Chondrocyte (in vitro differentiated cells): ENCODE results near the gene ABI2. TPM values are rescaled to one million over a fixed set of nuclear protein-coding genes. Genes with fewer than 3 reads are reported as not detected.
A peak's percentile ranks its signal among the peaks of the same experiment; 100 is the strongest.

Experiments
- DNase-seq: peaks from one replicate; pipeline ENCODE4 v3.0.0; 2021; ENCODE audit warnings: mixed read lengths, low spot score
- H3K27ac Mint-ChIP-seq: one replicate; pipeline ENCODE4 v1.8.0; 2021; ENCODE audit warnings: mild to moderate bottlenecking, moderate library complexity, mixed read lengths; ENCODE audit not compliant: unreplicated experiment
- H3K27me3 Mint-ChIP-seq: 2 replicates; pipeline ENCODE4 v1.8.0; 2021; ENCODE audit warnings: low read depth, mixed read lengths
- H3K36me3 Mint-ChIP-seq: 2 replicates; pipeline ENCODE4 v1.8.0; 2021; ENCODE audit warnings: low read depth, mixed read lengths
- H3K4me1 Mint-ChIP-seq: 2 replicates; pipeline ENCODE4 v1.8.0; 2021; ENCODE audit warnings: low read depth, mild to moderate bottlenecking, mixed read lengths
- H3K4me3 Mint-ChIP-seq: one replicate; pipeline ENCODE4 v1.8.0; 2021; ENCODE audit warnings: mild to moderate bottlenecking, moderate library complexity, mixed read lengths; ENCODE audit not compliant: unreplicated experiment
- H3K9me3 Mint-ChIP-seq: 2 replicates; pipeline ENCODE4 v1.8.0; 2021; ENCODE audit warnings: low read depth, mixed read lengths
- long read RNA-seq: library from polyadenylated mRNA; stranded (forward); transcript quantifications from one replicate; pipeline ENCODE4 v2.0.0, GENCODE V29; 2021
- total RNA-seq: library from RNA; stranded (reverse); gene quantifications from 3 replicates; pipeline ENCODE4 v1.2.1, GENCODE V29; 2021
- TF ChIP-seq, protein P1 (sequence below): fragments of 200-600 bp; sonication (generic); IDR thresholded peaks from 2 replicates; pipeline ENCODE4 v1.5.0; 2021; ENCODE audit warnings: antibody characterized with exemption, mild to moderate bottlenecking, moderate library complexity

ABI2 gene
- total RNA-seq, result 48.1 to 49.0 TPM (median 48.8 TPM) in 3 replicates
- long read RNA-seq, full-length matches to known transcripts, result 13 of 38 reads
- long read RNA-seq, partial matches to known transcripts, result 3 of 38 reads
- long read RNA-seq, other reads (novel, unspliced or antisense), result 22 of 38 reads

GRCh38 chr2:203327901-203328759 is at the start of gene ABI2:
Gene ABI2, plus strand, starts transcription at chr2:203328394. Its CDS starts 121 bp downstream, at chr2:203328515.
- TF ChIP-seq, protein P1, sequence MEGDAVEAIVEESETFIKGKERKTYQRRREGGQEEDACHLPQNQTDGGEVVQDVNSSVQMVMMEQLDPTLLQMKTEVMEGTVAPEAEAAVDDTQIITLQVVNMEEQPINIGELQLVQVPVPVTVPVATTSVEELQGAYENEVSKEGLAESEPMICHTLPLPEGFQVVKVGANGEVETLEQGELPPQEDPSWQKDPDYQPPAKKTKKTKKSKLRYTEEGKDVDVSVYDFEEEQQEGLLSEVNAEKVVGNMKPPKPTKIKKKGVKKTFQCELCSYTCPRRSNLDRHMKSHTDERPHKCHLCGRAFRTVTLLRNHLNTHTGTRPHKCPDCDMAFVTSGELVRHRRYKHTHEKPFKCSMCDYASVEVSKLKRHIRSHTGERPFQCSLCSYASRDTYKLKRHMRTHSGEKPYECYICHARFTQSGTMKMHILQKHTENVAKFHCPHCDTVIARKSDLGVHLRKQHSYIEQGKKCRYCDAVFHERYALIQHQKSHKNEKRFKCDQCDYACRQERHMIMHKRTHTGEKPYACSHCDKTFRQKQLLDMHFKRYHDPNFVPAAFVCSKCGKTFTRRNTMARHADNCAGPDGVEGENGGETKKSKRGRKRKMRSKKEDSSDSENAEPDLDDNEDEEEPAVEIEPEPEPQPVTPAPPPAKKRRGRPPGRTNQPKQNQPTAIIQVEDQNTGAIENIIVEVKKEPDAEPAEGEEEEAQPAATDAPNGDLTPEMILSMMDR, result no peak
- DNase-seq, result peak; percentile 95
- H3K36me3 Mint-ChIP-seq, result no peaks in the 10 kb centered on the region
- H3K27ac Mint-ChIP-seq, result peak within 1 kb of the TSS; percentile 97
- no peaks in the 10 kb centered on the region for H3K27me3 Mint-ChIP-seq
- peaks cover 28% of the 10 kb centered on the region for H3K4me1 Mint-ChIP-seq
- H3K9me3 Mint-ChIP-seq, result no peaks in the 10 kb centered on the region
- H3K4me3 Mint-ChIP-seq, result peak within 1 kb of the TSS; percentile 93

DNA sequence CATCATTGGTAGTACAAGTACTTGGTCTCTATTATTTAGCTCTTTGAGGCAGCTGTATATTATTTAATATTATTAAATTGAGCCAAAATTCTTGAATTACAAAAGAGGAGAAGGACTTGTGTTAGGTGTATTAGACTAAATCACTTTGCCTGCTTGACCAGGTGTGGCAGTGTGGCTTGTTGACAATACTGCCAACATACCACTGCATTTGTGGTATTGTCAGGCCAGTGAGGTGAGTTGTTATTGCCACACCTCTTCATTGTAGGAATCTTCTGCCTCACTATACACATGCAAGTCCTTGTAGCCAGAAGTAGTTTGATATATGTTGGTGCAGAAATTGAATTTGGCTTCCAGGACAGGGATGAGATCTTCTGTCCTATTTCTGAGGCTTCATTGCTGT is 48.9 kb upstream of the ABI2 start:
- Mint-ChIP-seq H3K27me3 (no peaks in the 10 kb centered on the region), H3K36me3 (peaks cover 17% of the 10 kb centered on the region), H3K9me3 (no peaks in the 10 kb centered on the region), H3K4me3 (no peak overlapping the region), H3K4me1 (peaks cover 17% of the 10 kb centered on the region), H3K27ac (peak overlapping the region; percentile 11)
- TF ChIP-seq, protein P1, result no peak
- no peak for DNase-seq

DNA sequence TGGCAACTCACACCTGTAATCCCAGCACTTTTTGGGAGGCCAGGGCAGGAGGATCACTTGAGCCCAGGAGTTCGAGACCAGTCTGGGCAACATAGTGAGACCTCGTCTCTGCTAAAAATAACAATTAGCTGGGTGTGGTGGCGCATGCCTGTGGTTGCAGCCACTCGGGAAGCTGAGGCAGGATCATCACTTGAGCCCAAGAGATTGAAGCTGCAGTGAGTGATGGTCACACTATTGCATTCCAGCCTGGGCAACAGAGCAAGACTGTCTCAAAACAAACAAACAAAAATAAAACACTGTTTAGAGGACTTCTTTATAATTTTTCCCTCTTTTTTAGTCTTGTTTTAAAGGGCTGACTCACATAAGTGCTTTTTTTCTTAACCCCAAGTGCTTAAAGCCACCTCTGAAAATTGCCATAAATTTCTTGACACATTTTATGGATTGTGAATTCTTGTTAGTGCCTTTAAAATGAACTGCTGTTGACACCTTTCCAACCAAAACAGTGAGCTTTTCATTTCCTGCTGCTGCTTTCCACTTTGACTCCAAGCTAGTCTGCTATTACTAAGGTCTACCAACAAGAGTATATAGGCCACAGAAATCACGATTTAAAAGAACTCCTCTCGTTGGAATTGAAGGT is 47.6 kb upstream of the ABI2 start:
- TF ChIP-seq, protein P1, result no peak
- peaks cover 22% of the 10 kb centered on the region for H3K36me3 Mint-ChIP-seq
- no peaks in the 10 kb centered on the region for H3K27me3 Mint-ChIP-seq
- H3K4me1 Mint-ChIP-seq, result peaks cover 17% of the 10 kb centered on the region
- H3K27ac Mint-ChIP-seq, result peak overlapping the region; percentile 68
- no peak for DNase-seq
- H3K4me3 Mint-ChIP-seq, result no peak overlapping the region
- no peaks in the 10 kb centered on the region for H3K9me3 Mint-ChIP-seq

DNA sequence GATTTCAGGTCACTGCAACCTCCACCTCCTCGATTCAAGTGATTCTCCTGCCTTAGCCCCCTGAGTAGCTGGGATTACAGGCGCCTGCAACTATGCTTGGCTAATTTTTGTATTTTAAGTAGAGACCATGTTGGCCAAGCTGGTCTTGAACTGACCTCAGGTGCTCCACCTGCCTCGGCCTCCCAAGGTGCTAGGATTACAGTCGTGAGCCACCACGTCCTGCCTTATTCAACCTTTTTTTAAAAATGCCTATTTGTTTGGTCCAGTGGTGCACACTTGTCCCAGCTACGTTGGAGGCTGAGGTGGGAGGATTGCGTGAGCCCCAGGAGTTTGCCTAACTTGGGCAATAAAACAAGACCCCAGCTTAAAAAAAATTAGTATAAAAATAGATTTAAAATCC is 46.1 kb upstream of the ABI2 start:
- Mint-ChIP-seq H3K27ac (no peak overlapping the region), H3K27me3 (no peaks in the 10 kb centered on the region), H3K4me1 (peaks cover 17% of the 10 kb centered on the region), H3K9me3 (no peaks in the 10 kb centered on the region), H3K36me3 (peaks cover 16% of the 10 kb centered on the region), H3K4me3 (no peak overlapping the region)
- TF ChIP-seq, protein P1, result no peak
- DNase-seq, result no peak

GRCh38 chr2:203286532-203286931 is 41.7 kb upstream of the ABI2 start:
- DNase-seq, result no peak
- no peak overlapping the region for H3K27ac Mint-ChIP-seq
- H3K4me1 Mint-ChIP-seq, result no peaks in the 10 kb centered on the region
- H3K27me3 Mint-ChIP-seq, result no peaks in the 10 kb centered on the region
- no peak overlapping the region for H3K4me3 Mint-ChIP-seq
- TF ChIP-seq, protein P1, result no peak
- no peaks in the 10 kb centered on the region for H3K9me3 Mint-ChIP-seq
- peaks cover 14% of the 10 kb centered on the region for H3K36me3 Mint-ChIP-seq
